DOHH2 (cell line): ENCODE results near the gene LEF1.

Experiments used
- H3F3A ChIP-seq: fragments of 200-600 bp; sonication (generic), shearing (Covaris generic); 2 replicates; pipeline ENCODE4 v1.6.0; 2016; ENCODE audit warnings: antibody characterized with exemption, mild to moderate bottlenecking; ENCODE audit not compliant: control insufficient read depth, insufficient read depth
- H3K27ac ChIP-seq: fragments of 200-600 bp; sonication (generic); 2 replicates; pipeline ENCODE4 v1.5.1; 2014; ENCODE audit warnings: low read depth, mild to moderate bottlenecking, low read length, moderate library complexity
- H3K27me3 ChIP-seq: fragments of 200-600 bp; sonication (generic); 2 replicates; pipeline ENCODE4 v1.6.1; 2014; ENCODE audit warnings: mild to moderate bottlenecking, low read length, mixed read lengths; ENCODE audit not compliant: control insufficient read depth
- H3K36me3 ChIP-seq: fragments of 200-600 bp; sonication (generic); 2 replicates; pipeline ENCODE4 v1.6.1; 2014; ENCODE audit warnings: mild to moderate bottlenecking, low read length, moderate library complexity, mixed read lengths; ENCODE audit not compliant: control insufficient read depth
- H3K4me1 ChIP-seq: fragments of 200-600 bp; sonication (generic); 2 replicates; pipeline ENCODE4 v1.6.1; 2014; ENCODE audit warnings: mild to moderate bottlenecking, low read length, mixed read lengths; ENCODE audit not compliant: control insufficient read depth
- H3K4me2 ChIP-seq: fragments of 200-600 bp; sonication (generic); 2 replicates; pipeline ENCODE4 v1.6.0; 2014; ENCODE audit warnings: mild to moderate bottlenecking, low read length, moderate library complexity
- H3K4me3 ChIP-seq: fragments of 200-600 bp; sonication (generic); 2 replicates; pipeline ENCODE4 v1.5.1; 2014; ENCODE audit warnings: mild to moderate bottlenecking, low read length, mixed read lengths
- H3K79me2 ChIP-seq: fragments of 200-600 bp; sonication (generic); 2 replicates; pipeline ENCODE4 v1.6.1; 2014; ENCODE audit warnings: mild to moderate bottlenecking, low read length, mixed read lengths; ENCODE audit not compliant: control insufficient read depth
- H3K9me2 ChIP-seq: fragments of 200-600 bp; sonication (generic); replicated peaks from 2 replicates; pipeline ENCODE4 v1.6.1; 2014; ENCODE audit warnings: mild to moderate bottlenecking, low read length, mixed read lengths; ENCODE audit not compliant: control insufficient read depth
- H3K9me3 ChIP-seq: fragments of 200-600 bp; sonication (generic); 2 replicates; pipeline ENCODE4 v1.6.1; 2014; ENCODE audit warnings: antibody characterized with exemption, low read length, mixed read lengths; ENCODE audit not compliant: control insufficient read depth, insufficient read depth
- H4K20me1 ChIP-seq: fragments of 200-600 bp; sonication (generic); 2 replicates; pipeline ENCODE4 v1.6.0; 2014; ENCODE audit warnings: low read depth, mild to moderate bottlenecking, antibody characterized with exemption, low read length, moderate library complexity; ENCODE audit not compliant: control insufficient read depth, insufficient read depth
- CTCF ChIP-seq: fragments of 200-600 bp; sonication (generic); IDR thresholded peaks from one replicate; pipeline ENCODE4 v1.5.1; 2014; ENCODE audit warnings: antibody characterized with exemption, mild to moderate bottlenecking, low read depth, low read length; ENCODE audit not compliant: poor library complexity, severe bottlenecking
- EZH2phosphoT487 ChIP-seq: fragments of 200-600 bp; sonication (generic); IDR thresholded peaks from 2 replicates; pipeline ENCODE4 v1.6.1; 2017; ENCODE audit warnings: borderline replicate concordance, mild to moderate bottlenecking, antibody characterized with exemption, low read length, moderate library complexity, mixed read lengths

The LEF1 gene

GRCh38 chr4:108213723-108214122 is 45.0 kb upstream of the LEF1 start:
- Histone ChIP-seq H3K27me3 (no peaks in the 10 kb centered on the region), H3K4me3 (no peak overlapping the region), H3F3A (no peaks in the 10 kb centered on the region), H3K4me2 (no peak overlapping the region), H3K79me2 (no peaks in the 10 kb centered on the region), H4K20me1 (no peaks in the 10 kb centered on the region), H3K4me1 (no peaks in the 10 kb centered on the region), H3K9me3 (no peaks in the 10 kb centered on the region), H3K9me2 (no peaks in the 10 kb centered on the region), H3K27ac (no peak overlapping the region), H3K36me3 (no peaks in the 10 kb centered on the region)
- TF ChIP-seq EZH2phosphoT487 (no peak), CTCF (no peak)

- no peaks in the 10 kb centered on the region for H3K9me2 ChIP-seq
- no peaks in the 10 kb centered on the region for H3K9me3 ChIP-seq
- H3K27ac ChIP-seq: no peak overlapping the region
- H3K4me2 ChIP-seq: no peak overlapping the region
- no peaks in the 10 kb centered on the region for H3F3A ChIP-seq
- no peaks in the 10 kb centered on the region for H3K36me3 ChIP-seq
- no peaks in the 10 kb centered on the region for H3K27me3 ChIP-seq
- H3K79me2 ChIP-seq: no peaks in the 10 kb centered on the region
- H3K4me3 ChIP-seq: no peak overlapping the region
- TF ChIP-seq EZH2phosphoT487 (no peak), CTCF (no peak)
- H3K4me1 ChIP-seq: no peaks in the 10 kb centered on the region
- H4K20me1 ChIP-seq: no peaks in the 10 kb centered on the region
These were observed 44.6 kb upstream of the LEF1 start for GRCh38 chr4:108213308-108213707.

GRCh38 chr4:108210989-108211835 is 42.5 kb upstream of the LEF1 start:
- H3K4me2 ChIP-seq: no peak overlapping the region
- H3F3A ChIP-seq: no peaks in the 10 kb centered on the region
- H3K27me3 ChIP-seq: 0 out of 2 replicates have a peak, but pooled peaks cover 3% of the 10 kb centered on the region
- no peak overlapping the region for H3K27ac ChIP-seq
- H3K36me3 ChIP-seq: no peaks in the 10 kb centered on the region
- no peaks in the 10 kb centered on the region for H4K20me1 ChIP-seq
- no peaks in the 10 kb centered on the region for H3K79me2 ChIP-seq
- H3K9me3 ChIP-seq: no peaks in the 10 kb centered on the region
- H3K4me1 ChIP-seq: no peaks in the 10 kb centered on the region
- H3K9me2 ChIP-seq: no peaks in the 10 kb centered on the region
- TF ChIP-seq CTCF: no peak
- no peak for TF ChIP-seq EZH2phosphoT487
- H3K4me3 ChIP-seq: no peak overlapping the region
